HG03039 (cell line): ENCODE measurements around the gene ZFP82.

ENCODE experiments used
- ATAC-seq: cut with Tn5 transposase; IDR thresholded peaks from one replicate; pipeline ENCODE4 v1.9.1; 2021; ENCODE audit warnings: mild to moderate bottlenecking, moderate library complexity; ENCODE audit not compliant: unreplicated experiment

Gene ZFP82

DNA sequence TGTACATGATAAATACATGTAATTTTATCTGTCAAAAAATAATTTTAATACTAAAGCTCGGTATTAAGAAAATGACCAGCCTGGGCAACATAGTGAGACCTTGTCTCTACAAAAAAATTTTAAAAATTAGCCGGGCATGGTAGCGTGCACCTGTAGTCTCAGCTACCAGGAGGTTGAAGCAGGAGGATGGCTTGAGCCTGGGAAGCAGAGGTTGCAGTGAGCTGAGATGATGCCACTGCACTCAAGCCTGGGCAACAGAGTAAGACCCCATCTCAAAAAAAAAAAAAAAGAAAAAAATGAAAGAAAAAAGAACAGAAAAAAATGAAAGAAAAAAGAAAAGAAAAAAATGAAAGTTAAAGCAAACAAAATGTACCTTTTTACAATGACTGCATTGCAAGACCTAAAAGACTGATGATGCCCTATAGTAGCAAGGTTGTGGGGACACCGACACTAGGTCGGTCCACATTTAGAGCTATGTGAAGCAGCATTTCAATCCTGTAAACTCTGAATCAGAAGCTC, 44.7 kb downstream of the ZFP82 start:
- ATAC-seq = no peak

DNA sequence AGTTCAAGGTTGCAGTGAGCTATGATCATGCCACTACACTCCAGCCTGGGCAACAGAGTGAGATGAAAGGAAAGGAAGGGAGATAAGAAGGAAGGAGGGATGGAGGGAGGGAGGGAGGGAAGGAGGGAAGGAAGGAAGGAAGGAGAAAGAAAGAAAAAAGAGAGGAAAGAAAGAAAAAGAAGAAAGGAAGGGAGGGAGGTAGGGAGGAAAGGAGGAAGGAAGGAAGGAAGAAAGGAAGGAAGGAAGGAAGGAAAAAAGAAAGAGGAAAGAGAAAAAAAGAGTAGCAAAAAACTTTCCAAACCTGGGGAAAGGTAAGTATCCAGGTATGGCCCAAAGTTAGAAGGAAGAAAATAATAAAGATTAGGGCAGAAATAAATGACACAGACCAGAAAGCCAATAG, 46.6 kb downstream of the ZFP82 start:
- no peak for ATAC-seq

DNA sequence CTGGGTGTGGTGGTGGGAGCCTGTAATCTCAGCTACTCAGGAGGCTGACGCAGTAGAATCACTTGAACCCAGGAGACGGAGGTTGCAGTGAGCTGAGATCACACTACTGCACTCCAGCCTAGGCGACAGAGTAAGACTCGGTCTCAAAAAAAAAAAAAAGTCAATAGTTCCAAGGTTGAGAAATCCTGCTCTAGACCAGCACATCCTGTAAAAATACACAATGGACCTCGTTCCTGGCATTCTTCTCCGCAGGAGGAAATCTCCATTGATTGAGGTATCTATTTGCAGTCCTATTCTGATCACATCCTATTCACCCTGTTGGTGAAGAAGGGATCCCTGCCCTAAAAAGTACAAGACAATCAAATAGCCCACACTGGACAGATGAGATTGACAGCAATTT, 54.6 kb downstream of the ZFP82 start:
- ATAC-seq = no peak
